HEK293 (cell line): Measurements from ENCODE around the gene ATP1A3.

Experiments used
- BCL11A ChIP-seq: fragments of 450-650 bp; formaldehyde crosslinking; IDR thresholded peaks from 2 replicates; pipeline ENCODE4 v1.5.1; 2016; ENCODE audit warnings: low read depth, missing biosample characterization, missing genetic modification characterization
- ZBTB1 ChIP-seq: fragments of 450-650 bp; formaldehyde crosslinking; IDR thresholded peaks from 2 replicates; pipeline ENCODE4 v1.5.1; 2016; ENCODE audit warnings: missing biosample characterization, missing genetic modification characterization
- ZBTB8A ChIP-seq: fragments of 450-650 bp; formaldehyde crosslinking; IDR thresholded peaks from 2 replicates; pipeline ENCODE4 v1.5.1; 2016; ENCODE audit warnings: missing biosample characterization, missing genetic modification characterization
- ZNF157 ChIP-seq: fragments of 450-650 bp; formaldehyde crosslinking; IDR thresholded peaks from 2 replicates; pipeline ENCODE4 v1.5.1; 2016; ENCODE audit warnings: missing biosample characterization, missing genetic modification characterization
- ZNF23 ChIP-seq: fragments of 450-650 bp; formaldehyde crosslinking; IDR thresholded peaks from 2 replicates; pipeline ENCODE4 v1.5.1; 2016; ENCODE audit warnings: missing biosample characterization, missing genetic modification characterization, borderline replicate concordance
- ZNF529 ChIP-seq: fragments of 450-650 bp; formaldehyde crosslinking; IDR thresholded peaks from 2 replicates; pipeline ENCODE4 v1.5.1; 2017; ENCODE audit warnings: missing genetic modification characterization, missing biosample characterization; ENCODE audit not compliant: insufficient replicate concordance
- TF ChIP-seq, protein P1 (sequence below): fragments of 450-650 bp; formaldehyde crosslinking; IDR thresholded peaks from 2 replicates; pipeline ENCODE4 v1.5.1; 2016; ENCODE audit warnings: missing biosample characterization, missing genetic modification characterization
- TF ChIP-seq, protein P2 (sequence below): fragments of 450-650 bp; formaldehyde crosslinking; conservative IDR thresholded peaks from 2 replicates; pipeline ENCODE4 v1.5.1; 2016; ENCODE audit warnings: low read depth, missing biosample characterization, missing genetic modification characterization
- TF ChIP-seq, protein P3 (sequence below): fragments of 450-650 bp; formaldehyde crosslinking; IDR thresholded peaks from 2 replicates; pipeline ENCODE4 v1.5.1; 2017; ENCODE audit warnings: missing biosample characterization, missing genetic modification characterization
- TF ChIP-seq, protein P4 (sequence below): fragments of 450-650 bp; formaldehyde crosslinking; IDR thresholded peaks from 2 replicates; pipeline ENCODE4 v1.5.1; 2016; ENCODE audit warnings: missing biosample characterization, missing genetic modification characterization
- TF ChIP-seq, protein P5 (sequence below): fragments of 450-650 bp; formaldehyde crosslinking; IDR thresholded peaks from 2 replicates; pipeline ENCODE4 v1.5.1; 2016; ENCODE audit warnings: missing biosample characterization, missing genetic modification characterization
- TF ChIP-seq, protein P6 (sequence below): fragments of 450-650 bp; formaldehyde crosslinking; IDR thresholded peaks from 2 replicates; pipeline ENCODE4 v1.5.1; 2016; ENCODE audit warnings: missing biosample characterization, missing genetic modification characterization
- TF ChIP-seq, protein P7 (sequence below): fragments of 450-650 bp; formaldehyde crosslinking; IDR thresholded peaks from 2 replicates; pipeline ENCODE4 v1.5.1; 2016; ENCODE audit warnings: missing biosample characterization, missing genetic modification characterization

DNA sequence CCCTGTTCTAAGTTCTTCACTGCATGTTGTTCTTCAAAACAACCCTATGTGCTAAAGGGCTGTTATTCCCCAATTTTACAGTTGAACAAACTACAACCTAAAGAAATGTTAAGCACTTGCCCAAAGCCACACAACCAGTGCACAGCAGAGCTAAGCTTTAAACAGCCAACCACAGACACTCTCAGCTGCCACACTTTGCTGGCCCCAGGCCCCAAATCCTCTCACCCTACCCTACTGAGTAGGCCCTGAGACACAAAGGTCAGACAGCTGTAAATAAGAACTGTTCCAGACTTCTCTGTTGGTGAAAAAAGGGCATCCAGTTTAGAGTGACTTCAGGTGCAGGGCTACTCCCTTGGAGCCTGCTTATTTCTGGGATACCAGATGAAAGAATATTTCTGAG, 46.0 kb upstream of the ATP1A3 start:
- TF ChIP-seq, protein P1, sequence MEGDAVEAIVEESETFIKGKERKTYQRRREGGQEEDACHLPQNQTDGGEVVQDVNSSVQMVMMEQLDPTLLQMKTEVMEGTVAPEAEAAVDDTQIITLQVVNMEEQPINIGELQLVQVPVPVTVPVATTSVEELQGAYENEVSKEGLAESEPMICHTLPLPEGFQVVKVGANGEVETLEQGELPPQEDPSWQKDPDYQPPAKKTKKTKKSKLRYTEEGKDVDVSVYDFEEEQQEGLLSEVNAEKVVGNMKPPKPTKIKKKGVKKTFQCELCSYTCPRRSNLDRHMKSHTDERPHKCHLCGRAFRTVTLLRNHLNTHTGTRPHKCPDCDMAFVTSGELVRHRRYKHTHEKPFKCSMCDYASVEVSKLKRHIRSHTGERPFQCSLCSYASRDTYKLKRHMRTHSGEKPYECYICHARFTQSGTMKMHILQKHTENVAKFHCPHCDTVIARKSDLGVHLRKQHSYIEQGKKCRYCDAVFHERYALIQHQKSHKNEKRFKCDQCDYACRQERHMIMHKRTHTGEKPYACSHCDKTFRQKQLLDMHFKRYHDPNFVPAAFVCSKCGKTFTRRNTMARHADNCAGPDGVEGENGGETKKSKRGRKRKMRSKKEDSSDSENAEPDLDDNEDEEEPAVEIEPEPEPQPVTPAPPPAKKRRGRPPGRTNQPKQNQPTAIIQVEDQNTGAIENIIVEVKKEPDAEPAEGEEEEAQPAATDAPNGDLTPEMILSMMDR (tag by site-specific recombination): no peak
- TF ChIP-seq, protein P2, sequence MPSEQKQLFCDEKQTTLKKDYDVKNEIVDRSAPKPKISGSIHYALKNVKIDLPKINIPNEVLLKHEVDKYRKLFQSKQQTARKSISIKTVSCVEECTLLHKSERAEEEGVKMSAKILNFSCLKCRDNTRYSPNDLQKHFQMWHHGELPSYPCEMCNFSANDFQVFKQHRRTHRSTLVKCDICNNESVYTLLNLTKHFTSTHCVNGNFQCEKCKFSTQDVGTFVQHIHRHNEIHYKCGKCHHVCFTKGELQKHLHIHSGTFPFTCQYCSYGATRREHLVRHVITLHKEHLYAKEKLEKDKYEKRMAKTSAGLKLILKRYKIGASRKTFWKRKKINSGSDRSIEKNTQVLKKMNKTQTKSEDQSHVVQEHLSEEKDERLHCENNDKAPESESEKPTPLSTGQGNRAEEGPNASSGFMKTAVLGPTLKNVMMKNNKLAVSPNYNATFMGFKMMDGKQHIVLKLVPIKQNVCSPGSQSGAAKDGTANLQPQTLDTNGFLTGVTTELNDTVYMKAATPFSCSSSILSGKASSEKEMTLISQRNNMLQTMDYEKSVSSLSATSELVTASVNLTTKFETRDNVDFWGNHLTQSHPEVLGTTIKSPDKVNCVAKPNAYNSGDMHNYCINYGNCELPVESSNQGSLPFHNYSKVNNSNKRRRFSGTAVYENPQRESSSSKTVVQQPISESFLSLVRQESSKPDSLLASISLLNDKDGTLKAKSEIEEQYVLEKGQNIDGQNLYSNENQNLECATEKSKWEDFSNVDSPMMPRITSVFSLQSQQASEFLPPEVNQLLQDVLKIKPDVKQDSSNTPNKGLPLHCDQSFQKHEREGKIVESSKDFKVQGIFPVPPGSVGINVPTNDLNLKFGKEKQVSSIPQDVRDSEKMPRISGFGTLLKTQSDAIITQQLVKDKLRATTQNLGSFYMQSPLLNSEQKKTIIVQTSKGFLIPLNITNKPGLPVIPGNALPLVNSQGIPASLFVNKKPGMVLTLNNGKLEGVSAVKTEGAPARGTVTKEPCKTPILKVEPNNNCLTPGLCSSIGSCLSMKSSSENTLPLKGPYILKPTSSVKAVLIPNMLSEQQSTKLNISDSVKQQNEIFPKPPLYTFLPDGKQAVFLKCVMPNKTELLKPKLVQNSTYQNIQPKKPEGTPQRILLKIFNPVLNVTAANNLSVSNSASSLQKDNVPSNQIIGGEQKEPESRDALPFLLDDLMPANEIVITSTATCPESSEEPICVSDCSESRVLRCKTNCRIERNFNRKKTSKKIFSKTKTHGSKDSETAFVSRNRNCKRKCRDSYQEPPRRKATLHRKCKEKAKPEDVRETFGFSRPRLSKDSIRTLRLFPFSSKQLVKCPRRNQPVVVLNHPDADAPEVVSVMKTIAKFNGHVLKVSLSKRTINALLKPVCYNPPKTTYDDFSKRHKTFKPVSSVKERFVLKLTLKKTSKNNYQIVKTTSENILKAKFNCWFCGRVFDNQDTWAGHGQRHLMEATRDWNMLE: no peak
- no peak for TF ChIP-seq ZNF529 (tag by site-specific recombination)
- TF ChIP-seq, protein P3, sequence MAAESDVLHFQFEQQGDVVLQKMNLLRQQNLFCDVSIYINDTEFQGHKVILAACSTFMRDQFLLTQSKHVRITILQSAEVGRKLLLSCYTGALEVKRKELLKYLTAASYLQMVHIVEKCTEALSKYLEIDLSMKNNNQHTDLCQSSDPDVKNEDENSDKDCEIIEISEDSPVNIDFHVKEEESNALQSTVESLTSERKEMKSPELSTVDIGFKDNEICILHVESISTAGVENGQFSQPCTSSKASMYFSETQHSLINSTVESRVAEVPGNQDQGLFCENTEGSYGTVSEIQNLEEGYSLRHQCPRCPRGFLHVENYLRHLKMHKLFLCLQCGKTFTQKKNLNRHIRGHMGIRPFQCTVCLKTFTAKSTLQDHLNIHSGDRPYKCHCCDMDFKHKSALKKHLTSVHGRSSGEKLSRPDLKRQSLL (tag by site-specific recombination): no peak
- TF ChIP-seq, protein P4, sequence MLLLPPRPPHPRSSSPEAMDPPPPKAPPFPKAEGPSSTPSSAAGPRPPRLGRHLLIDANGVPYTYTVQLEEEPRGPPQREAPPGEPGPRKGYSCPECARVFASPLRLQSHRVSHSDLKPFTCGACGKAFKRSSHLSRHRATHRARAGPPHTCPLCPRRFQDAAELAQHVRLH (tag by site-specific recombination): no peak
- TF ChIP-seq BCL11A: no peak
- TF ChIP-seq ZBTB1: no peak
- no peak for TF ChIP-seq ZNF23 (tag by site-specific recombination)
- TF ChIP-seq ZBTB8A: no peak
- TF ChIP-seq, protein P5, sequence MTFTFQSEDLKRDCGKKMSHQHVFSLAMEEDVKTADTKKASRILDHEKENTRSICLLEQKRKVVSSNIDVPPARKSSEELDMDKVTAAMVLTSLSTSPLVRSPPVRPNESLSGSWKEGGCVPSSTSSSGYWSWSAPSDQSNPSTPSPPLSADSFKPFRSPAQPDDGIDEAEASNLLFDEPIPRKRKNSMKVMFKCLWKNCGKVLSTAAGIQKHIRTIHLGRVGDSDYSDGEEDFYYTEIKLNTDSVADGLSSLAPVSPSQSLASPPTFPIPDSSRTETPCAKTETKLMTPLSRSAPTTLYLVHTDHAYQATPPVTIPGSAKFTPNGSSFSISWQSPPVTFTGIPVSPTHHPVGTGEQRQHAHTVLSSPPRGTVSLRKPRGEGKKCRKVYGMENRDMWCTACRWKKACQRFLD: no peak
- no peak for TF ChIP-seq ZNF157 (tag by site-specific recombination)
- TF ChIP-seq, protein P6, sequence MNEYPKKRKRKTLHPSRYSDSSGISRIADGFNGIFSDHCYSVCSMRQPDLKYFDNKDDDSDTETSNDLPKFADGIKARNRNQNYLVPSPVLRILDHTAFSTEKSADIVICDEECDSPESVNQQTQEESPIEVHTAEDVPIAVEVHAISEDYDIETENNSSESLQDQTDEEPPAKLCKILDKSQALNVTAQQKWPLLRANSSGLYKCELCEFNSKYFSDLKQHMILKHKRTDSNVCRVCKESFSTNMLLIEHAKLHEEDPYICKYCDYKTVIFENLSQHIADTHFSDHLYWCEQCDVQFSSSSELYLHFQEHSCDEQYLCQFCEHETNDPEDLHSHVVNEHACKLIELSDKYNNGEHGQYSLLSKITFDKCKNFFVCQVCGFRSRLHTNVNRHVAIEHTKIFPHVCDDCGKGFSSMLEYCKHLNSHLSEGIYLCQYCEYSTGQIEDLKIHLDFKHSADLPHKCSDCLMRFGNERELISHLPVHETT (tag by site-specific recombination): no peak
- TF ChIP-seq, protein P7, sequence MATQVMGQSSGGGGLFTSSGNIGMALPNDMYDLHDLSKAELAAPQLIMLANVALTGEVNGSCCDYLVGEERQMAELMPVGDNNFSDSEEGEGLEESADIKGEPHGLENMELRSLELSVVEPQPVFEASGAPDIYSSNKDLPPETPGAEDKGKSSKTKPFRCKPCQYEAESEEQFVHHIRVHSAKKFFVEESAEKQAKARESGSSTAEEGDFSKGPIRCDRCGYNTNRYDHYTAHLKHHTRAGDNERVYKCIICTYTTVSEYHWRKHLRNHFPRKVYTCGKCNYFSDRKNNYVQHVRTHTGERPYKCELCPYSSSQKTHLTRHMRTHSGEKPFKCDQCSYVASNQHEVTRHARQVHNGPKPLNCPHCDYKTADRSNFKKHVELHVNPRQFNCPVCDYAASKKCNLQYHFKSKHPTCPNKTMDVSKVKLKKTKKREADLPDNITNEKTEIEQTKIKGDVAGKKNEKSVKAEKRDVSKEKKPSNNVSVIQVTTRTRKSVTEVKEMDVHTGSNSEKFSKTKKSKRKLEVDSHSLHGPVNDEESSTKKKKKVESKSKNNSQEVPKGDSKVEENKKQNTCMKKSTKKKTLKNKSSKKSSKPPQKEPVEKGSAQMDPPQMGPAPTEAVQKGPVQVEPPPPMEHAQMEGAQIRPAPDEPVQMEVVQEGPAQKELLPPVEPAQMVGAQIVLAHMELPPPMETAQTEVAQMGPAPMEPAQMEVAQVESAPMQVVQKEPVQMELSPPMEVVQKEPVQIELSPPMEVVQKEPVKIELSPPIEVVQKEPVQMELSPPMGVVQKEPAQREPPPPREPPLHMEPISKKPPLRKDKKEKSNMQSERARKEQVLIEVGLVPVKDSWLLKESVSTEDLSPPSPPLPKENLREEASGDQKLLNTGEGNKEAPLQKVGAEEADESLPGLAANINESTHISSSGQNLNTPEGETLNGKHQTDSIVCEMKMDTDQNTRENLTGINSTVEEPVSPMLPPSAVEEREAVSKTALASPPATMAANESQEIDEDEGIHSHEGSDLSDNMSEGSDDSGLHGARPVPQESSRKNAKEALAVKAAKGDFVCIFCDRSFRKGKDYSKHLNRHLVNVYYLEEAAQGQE: no peak
